ENCODE data around the gene NKX6-2. TPM values are rescaled to one million over a fixed set of nuclear protein-coding genes. Genes with fewer than 3 reads are reported as not detected.
"Not testable (repeated sequence)": the region's sequence is repeated elsewhere in the genome, so short reads cannot be mapped to it uniquely, and the experiment has no call there.

Gene NKX6-2
- polyA plus RNA-seq, 1 donor (not counting 4 experiments of a cell fraction or from before 2014, with no cell fraction given) = not detected

DNA sequence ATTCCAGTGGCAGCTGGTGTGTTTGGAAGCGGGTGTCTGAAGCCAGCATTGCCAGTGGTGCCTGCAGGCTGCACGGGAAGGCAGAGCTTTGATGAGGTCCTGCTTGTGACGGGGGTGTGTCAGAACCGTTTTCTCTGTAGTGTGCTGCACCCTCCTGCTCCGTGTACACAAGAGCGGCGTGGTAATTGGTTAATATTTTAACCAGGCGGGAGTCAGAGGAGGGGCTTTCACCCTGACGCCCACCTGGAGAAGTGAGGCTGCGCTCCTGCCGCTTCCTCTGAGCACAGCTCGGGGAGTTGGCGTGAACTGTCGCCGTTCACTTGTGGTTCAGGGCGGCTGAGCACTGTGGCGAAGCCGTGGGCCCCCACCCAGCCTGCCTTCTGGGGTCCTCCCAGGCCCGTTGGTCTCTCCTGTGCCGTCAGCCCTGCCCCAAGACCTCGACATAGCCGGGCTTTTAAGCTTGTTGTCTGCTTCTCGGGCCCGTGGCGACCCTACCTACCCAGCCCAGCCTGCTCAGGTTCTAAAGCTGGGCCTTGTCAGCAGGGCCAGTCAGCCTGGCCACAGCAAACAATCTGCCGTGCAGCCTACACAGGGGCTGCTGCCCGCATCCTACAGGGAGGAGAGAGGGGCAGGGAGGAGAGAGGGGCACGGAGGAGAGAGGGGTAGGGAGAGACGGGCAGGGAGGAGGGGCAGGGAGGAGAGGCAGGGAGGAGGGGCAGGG is 11.6 kb downstream of the NKX6-2 start:
- dilution Hi-C loops (cut with MboI; ENCODE audit: extremely low pct_ligation_motif_present, low sequenced_read_pairs) = no loop called here
- no peaks in the 10 kb centered on the region for H3K27me3 ChIP-seq (ENCODE audit: control insufficient read depth, extremely low read depth, insufficient read depth, low read length)
- H3K27ac ChIP-seq (ENCODE audit: control insufficient read depth, insufficient read depth, low read length) = no peak overlapping the region
- H2AFZ ChIP-seq (ENCODE audit: control insufficient read depth, low read length) = no peak overlapping the region
- H3K79me2 ChIP-seq (ENCODE audit: control insufficient read depth, insufficient read depth, low read length) = no peaks in the 10 kb centered on the region
- H3K36me3 ChIP-seq (ENCODE audit: control insufficient read depth in 2 of 2, extremely low read depth in 1 of 2, insufficient read depth in 2 of 2, low read length in 2 of 2) = no peaks in the 10 kb centered on the region
- FAIRE-seq (no peak), DNase-seq (ENCODE audit: low read depth, low spot score) (no peak)
- no peaks in the 10 kb centered on the region for H4K20me1 ChIP-seq (ENCODE audit: control insufficient read depth, extremely low read depth, insufficient read depth, low read length)
- H3K4me3 ChIP-seq (ENCODE audit: control insufficient read depth in 2 of 3, extremely low read depth in 1 of 3, insufficient read depth in 2 of 3, low read depth in 1 of 3, low read length in 3 of 3) = no peak overlapping the region
- no peak overlapping the region for H3K4me2 ChIP-seq (ENCODE audit: control insufficient read depth, extremely low read depth, insufficient read depth, low read depth, low read length)
- H3K4me1 ChIP-seq (ENCODE audit: control insufficient read depth, extremely low read depth, insufficient read depth, low read length) = no peaks in the 10 kb centered on the region
- peaks cover 3% of the 10 kb centered on the region for H3K9me3 ChIP-seq (ENCODE audit: control insufficient read depth, low read depth, low read length)
- no peaks in the 10 kb centered on the region for H3K9me1 ChIP-seq (ENCODE audit: control insufficient read depth, extremely low read depth, insufficient read depth, low read length)
- TF ChIP-seq EZH2 (IDR thresholded peaks at IDR 0.05; ENCODE audit: low read length) = no peak
- TF ChIP-seq, protein P1, sequence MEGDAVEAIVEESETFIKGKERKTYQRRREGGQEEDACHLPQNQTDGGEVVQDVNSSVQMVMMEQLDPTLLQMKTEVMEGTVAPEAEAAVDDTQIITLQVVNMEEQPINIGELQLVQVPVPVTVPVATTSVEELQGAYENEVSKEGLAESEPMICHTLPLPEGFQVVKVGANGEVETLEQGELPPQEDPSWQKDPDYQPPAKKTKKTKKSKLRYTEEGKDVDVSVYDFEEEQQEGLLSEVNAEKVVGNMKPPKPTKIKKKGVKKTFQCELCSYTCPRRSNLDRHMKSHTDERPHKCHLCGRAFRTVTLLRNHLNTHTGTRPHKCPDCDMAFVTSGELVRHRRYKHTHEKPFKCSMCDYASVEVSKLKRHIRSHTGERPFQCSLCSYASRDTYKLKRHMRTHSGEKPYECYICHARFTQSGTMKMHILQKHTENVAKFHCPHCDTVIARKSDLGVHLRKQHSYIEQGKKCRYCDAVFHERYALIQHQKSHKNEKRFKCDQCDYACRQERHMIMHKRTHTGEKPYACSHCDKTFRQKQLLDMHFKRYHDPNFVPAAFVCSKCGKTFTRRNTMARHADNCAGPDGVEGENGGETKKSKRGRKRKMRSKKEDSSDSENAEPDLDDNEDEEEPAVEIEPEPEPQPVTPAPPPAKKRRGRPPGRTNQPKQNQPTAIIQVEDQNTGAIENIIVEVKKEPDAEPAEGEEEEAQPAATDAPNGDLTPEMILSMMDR (optimal IDR thresholded peaks at IDR 0.05 in 1 of 3, IDR thresholded peaks at IDR 0.05 in 1 of 3, conservative IDR thresholded peaks at IDR 0.05 in 1 of 3; ENCODE audit: extremely low read depth in 1 of 3, insufficient read depth in 2 of 3, low read length in 3 of 3) = no peak
- H3K9ac ChIP-seq (ENCODE audit: control insufficient read depth, extremely low read depth, insufficient read depth, low read length) = no peak overlapping the region

DNA sequence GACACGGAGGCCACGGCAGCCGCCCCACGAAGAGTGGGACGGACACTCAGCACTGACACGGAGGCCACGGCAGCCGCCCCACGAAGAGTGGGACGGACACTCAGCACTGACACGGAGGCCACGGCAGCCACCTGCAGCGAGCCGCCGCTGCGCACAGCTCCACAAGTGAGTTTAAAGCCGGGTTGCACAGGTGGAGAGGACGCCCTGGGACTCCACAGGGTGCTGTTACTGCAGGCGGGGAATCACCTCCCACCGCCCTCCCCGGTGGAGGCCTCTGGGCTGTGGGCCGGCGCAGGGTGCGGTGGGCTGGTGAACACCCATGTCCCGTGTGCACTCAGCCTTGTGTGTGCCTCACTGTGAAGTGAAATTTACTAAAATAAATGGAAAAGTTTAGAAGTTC is 13.1 kb downstream of the NKX6-2 start:
- H2AFZ ChIP-seq (ENCODE audit: control insufficient read depth, low read length); H3K27me3 ChIP-seq (ENCODE audit: control insufficient read depth, extremely low read depth, insufficient read depth, low read length); H3K79me2 ChIP-seq (ENCODE audit: control insufficient read depth, insufficient read depth, low read length); H3K27ac ChIP-seq (ENCODE audit: control insufficient read depth, insufficient read depth, low read length); DNase-seq (ENCODE audit: low read depth, low spot score); H3K9me1 ChIP-seq (ENCODE audit: control insufficient read depth, extremely low read depth, insufficient read depth, low read length); H3K4me1 ChIP-seq (ENCODE audit: control insufficient read depth, extremely low read depth, insufficient read depth, low read length); H4K20me1 ChIP-seq (ENCODE audit: control insufficient read depth, extremely low read depth, insufficient read depth, low read length); H3K4me3 ChIP-seq (ENCODE audit: control insufficient read depth in 2 of 3, extremely low read depth in 1 of 3, insufficient read depth in 2 of 3, low read depth in 1 of 3, low read length in 3 of 3); H3K9me3 ChIP-seq (ENCODE audit: control insufficient read depth, low read depth, low read length); H3K4me2 ChIP-seq (ENCODE audit: control insufficient read depth, extremely low read depth, insufficient read depth, low read depth, low read length); H3K9ac ChIP-seq (ENCODE audit: control insufficient read depth, extremely low read depth, insufficient read depth, low read length); H3K36me3 ChIP-seq (ENCODE audit: control insufficient read depth in 2 of 2, extremely low read depth in 1 of 2, insufficient read depth in 2 of 2, low read length in 2 of 2); FAIRE-seq; dilution Hi-C loops (cut with MboI; ENCODE audit: extremely low pct_ligation_motif_present, low sequenced_read_pairs): not testable (repeated sequence)
